NCI-H1092 (cell line): ENCODE measurements around the gene PLEKHM2.
"Not testable (repeated sequence)": the region's sequence is repeated elsewhere in the genome, so short reads cannot be mapped to it uniquely, and the experiment has no call there.

Experiments
- DNase-seq: peaks from one replicate; lab custom pipeline; 2025; lab: John Stamatoyannopoulos, UW

PLEKHM2 gene

GRCh38 chr1:15684042-15684461 is at the start of gene PLEKHM2:
PLEKHM2 (plus strand) TSS chr1:15684320; CDS start chr1:15684559, 239 bp downstream.
- no peak for DNase-seq

GRCh38 chr1:15636436-15636835 is 47.7 kb upstream of the PLEKHM2 start:
- DNase-seq, result no peak

GRCh38 chr1:15637826-15638225 is 46.3 kb upstream of the PLEKHM2 start:
- no peak for DNase-seq

- DNase-seq, result no peak
These were observed 44.9 kb upstream of the PLEKHM2 start for GRCh38 chr1:15639262-15639661.

- DNase-seq, result no peak
These were observed 44.2 kb upstream of the PLEKHM2 start for GRCh38 chr1:15639931-15640330.

GRCh38 chr1:15640667-15641066 is 43.5 kb upstream of the PLEKHM2 start:
- no peak for DNase-seq

GRCh38 chr1:15649937-15650336 is 34.2 kb upstream of the PLEKHM2 start:
- DNase-seq, result no peak

- no peak for DNase-seq
These were observed 33.7 kb upstream of the PLEKHM2 start for GRCh38 chr1:15650433-15650832.

GRCh38 chr1:15652130-15652529 is 32.0 kb upstream of the PLEKHM2 start:
- DNase-seq, result not testable (repeated sequence)

GRCh38 chr1:15654091-15654690 is 29.9 kb upstream of the PLEKHM2 start:
- DNase-seq, result no peak

GRCh38 chr1:15656464-15656863 is 27.7 kb upstream of the PLEKHM2 start:
- DNase-seq, result no peak

- no peak for DNase-seq
These were observed 27.1 kb upstream of the PLEKHM2 start for GRCh38 chr1:15657021-15657420.

- DNase-seq, result no peak
These were observed 24.0 kb upstream of the PLEKHM2 start for GRCh38 chr1:15660151-15660550.

- no peak for DNase-seq
These were observed 21.6 kb upstream of the PLEKHM2 start for GRCh38 chr1:15662477-15662876.

- DNase-seq, result no peak
These were observed 20.2 kb upstream of the PLEKHM2 start for GRCh38 chr1:15663925-15664324.

GRCh38 chr1:15667362-15667761 is 16.8 kb upstream of the PLEKHM2 start:
- DNase-seq, result no peak

- DNase-seq, result no peak
These were observed 15.9 kb upstream of the PLEKHM2 start for GRCh38 chr1:15668089-15668754.

- no peak for DNase-seq
These were observed 15.0 kb upstream of the PLEKHM2 start for GRCh38 chr1:15669074-15669473.

GRCh38 chr1:15669864-15670263 is 14.3 kb upstream of the PLEKHM2 start:
- DNase-seq, result no peak

GRCh38 chr1:15671430-15671829 is 12.7 kb upstream of the PLEKHM2 start:
- no peak for DNase-seq

GRCh38 chr1:15674386-15675159 is 9.5 kb upstream of the PLEKHM2 start:
- no peak for DNase-seq

GRCh38 chr1:15676010-15676409 is 8.1 kb upstream of the PLEKHM2 start:
- DNase-seq, result no peak
